Stimulated activated CD8-positive, alpha-beta memory T cell treated with anti-CD3 and anti-CD28 coated beads, Interleukin-4, amount 100 ng/mL, for 1 hour (primary cell): ENCODE results near the gene FHAD1.

Experiments
- DNase-seq, 2 donors: peaks; one replicate each; pipeline ENCODE4 v3.0.0-alpha.2; 2020; ENCODE audit warnings: low read depth in 2 of 2, low spot score in 1 of 2

The FHAD1 gene

DNA sequence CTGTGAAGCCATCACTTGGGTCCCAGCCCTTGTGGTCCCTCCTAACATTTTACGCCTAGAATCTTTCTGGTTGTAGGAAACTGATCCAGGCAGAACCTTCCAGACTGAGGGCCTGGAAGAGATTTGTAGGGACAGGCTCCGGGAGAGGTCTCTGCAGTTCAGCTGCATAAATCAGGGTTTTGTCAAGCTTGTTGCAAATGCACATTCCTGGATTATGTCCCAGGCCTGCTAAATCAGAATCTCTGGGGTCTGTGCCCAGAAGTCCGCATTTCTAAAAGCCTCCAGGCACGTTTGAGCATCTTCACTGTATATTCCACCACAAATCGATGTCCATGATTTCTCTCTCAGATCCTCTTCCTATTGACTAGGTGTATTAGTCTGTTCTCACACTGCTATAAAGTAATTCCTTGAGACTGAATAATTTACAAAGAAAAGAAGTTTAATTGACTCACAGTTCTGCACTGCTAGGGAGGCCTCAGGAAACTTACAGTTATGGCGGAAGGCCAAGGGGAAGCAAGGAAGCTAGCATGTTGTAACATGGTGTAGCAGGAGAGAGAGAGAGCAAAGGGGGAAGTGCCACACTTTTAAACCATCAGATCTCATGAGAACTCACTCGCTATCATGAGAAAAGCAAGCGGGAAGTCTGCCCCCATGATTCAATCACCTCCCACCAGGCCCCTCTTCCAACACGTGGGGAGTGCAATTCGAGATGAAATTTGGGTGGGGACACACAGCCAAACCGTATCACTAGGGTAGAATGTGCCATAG lies 1.2 kb upstream of the FHAD1 start:
- DNase-seq, result no peak

DNA sequence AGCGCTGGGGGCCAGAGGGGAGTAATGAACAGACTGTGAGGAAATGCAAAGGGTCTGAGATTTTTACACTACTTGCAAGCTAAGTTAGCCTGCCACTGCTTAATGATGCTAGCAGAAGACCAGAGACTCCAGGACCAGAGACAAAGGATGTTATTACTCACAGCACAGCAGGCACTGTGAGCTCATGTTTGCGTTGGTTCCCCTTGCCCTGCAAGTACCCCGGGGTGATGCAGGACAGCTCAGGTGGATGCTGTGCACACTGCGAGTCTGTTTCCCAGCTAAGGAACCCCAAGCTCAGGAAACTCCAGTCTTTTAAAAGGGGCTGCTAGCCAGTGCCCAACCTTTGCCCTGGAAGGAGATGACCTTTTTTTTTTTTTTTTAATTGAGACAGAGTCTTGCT lies 1.2 kb downstream of the FHAD1 start:
- no peak for DNase-seq

DNA sequence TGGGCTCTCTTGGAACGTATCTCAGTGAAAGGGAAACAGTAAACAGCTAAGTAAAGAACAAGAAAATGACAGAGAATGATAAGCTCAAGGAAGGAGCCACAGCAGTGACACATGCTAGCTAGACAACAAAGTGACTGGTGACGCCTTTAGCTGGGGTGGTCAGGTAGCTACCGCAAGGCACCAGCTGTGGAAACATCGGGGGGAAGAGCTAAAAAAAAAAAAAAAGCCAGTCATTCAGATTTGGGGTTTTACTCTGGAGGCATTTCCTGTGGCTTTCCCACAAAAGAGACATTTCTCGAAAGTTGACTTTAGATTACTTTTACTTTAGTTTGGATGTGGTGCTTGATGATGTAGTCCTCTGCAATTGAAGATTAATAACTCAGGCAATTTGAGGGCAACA lies 2.1 kb downstream of the FHAD1 start:
- peak in 1 of 2 donors; percentile 28 for DNase-seq

DNA sequence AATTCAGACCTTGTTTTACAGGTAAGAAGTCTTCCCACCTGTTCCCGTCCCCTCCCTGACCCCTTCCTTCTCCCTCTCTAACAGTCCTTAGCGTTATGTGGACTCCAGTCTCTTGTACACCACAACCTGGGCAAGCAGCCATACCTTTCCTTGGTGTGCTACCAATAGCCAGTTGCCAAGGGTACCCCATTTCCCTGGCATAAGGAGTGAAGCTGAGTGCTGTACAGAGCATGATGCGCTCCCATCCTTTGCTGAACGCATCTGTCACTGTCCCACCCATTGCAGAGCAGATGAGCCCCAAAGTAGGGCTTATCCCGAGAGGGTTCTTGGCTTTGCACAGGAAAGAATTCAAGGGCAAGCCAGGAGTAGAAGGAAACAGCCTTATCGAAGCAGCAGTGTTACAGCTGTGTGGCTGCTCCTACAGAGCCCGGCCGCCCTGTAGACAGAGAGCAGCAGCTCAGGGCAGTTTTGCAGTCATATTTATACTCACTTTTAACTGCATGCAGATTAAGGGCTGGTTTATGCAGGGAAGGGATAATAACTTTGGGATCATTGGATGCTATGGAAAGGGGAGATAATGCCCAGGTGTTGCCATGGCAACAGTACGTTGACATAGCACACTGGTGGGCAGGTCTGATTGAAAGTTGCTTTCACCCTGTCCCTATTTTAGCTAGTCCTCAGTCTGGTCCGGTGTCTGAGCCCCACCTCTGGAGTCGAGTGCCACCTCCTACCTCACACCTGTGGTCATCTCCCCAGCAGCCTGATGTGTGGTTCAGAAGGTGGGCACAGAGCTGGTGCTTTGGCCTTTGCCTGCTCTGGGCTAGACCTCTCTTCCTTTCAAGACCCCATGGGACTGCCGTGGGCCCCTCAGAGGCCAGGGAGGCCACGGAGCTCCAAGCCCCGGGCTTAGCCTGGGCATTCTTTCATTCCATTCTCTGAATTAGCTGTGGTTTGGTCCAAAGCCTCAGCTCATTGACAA lies 5.1 kb downstream of the FHAD1 start:
- no peak for DNase-seq

DNA sequence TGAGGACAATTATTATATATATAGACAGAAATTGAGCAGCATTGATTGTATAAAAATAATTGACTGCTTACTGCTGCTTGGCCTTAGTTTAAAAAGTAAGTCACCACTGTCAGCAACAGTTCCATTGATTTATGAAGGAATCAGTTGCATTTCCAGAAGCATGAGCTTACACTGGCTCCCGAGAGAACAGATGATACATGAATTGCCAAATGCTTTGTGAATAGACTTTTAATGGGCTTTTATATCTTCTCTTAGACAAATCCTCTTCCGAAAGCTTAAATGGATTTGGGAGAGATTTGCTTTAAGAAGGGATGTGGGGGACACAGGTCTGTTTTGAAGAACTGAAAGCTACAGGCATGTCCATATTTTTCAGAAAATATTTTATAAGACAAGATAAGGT lies 7.5 kb downstream of the FHAD1 start:
- no peak for DNase-seq

DNA sequence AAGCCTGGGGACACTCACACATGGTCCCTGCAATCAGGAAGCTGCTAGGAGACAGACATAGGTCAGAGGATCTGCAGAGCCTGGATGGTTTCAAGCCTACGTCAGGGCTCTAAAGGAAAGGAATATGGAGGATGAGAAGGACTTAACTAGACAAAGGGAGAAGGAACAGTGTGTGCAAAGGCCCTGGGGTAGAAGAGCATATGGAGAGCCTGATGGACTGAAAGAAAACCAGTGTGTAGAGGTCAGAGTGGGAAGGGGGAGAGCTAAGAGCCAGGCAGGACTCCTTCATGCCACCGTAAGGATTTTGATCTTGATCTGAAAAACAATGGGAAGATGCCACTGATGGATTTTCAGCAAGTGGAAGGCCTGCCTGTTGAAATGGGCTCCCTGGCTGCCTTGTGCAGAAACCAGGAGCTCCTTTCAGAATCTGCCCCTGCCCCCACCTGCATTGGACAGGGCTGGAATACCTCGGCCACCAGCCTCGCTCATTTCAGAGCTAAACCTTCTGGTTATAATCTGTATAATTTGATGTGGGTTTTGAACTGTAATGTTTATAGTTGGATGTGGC lies 8.6 kb downstream of the FHAD1 start:
- no peak for DNase-seq

DNA sequence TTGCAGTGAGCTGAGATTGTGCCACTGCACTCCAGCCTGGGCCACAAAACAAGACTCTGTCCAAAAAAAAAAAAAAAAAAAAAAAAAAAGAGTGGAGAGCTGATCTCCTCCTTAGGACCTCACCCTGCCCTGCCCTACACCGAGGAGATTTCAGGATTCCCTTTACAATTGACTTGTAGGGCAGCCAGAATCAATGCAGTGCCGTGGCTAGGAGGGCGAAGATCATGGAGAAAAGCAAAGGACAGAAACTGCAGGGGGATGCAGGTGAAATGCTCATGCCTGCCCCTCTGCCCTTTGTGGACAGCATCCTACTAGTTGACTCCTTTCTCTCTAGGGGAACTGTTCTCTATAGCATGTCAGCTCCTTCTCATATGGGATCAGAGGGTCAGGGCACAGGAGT lies 9.6 kb downstream of the FHAD1 start:
- no peak for DNase-seq

DNA sequence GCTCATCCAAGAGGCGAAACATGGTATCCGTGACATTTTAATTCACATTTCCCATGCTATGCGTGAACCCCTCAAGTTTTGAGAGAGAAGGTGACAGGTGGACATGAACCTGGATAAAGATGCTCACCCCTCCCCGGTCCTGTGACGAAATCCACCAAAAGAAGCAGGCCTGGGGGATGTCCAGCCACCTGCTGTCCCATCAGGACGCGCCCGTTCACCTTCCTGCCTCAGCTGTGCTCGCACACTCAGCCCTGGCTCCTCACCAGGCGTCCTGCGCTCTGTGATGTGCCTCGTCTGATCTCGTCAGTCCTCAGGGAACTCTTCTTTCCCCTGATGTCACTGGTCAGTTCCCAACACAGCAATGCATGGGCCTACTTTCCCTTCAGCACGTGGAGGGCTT lies 10.3 kb downstream of the FHAD1 start:
- DNase-seq, result no peak

DNA sequence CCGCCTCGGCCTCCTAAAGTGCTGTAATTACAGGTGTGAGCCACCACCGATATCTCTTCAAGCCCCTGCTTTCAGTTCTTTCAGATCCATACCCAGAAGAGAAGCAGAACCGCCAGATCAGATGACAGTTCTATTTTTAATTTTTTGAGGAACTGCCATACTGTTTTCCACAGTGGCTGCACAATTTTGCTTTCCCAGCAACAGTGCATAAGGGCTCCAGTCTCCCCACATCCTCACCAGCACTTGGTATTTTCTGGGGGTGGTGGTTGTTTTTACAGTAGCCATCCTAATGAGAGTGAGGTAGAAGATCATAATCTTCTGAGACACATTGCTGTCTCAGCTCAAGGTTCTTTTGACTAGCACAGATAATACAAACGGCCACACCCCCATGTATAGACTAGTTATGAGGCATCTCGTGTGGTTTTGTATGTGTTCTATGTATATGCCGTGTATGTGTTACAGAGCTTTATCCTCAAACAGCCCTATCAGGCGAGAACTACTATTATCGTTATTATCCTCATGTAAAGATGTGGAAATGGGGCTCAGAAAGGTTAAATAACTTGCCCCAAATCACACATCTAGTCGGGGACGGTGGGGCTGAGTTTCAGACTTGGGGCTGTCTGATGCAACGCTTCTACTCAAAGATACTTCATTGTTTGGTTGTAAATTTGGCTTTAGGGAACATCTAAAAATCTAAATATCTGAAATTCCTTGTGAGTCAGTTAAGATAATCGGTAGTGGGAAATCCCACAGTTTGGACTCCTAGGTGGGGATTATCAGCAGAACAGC lies 12.0 kb downstream of the FHAD1 start:
- no peak for DNase-seq

DNA sequence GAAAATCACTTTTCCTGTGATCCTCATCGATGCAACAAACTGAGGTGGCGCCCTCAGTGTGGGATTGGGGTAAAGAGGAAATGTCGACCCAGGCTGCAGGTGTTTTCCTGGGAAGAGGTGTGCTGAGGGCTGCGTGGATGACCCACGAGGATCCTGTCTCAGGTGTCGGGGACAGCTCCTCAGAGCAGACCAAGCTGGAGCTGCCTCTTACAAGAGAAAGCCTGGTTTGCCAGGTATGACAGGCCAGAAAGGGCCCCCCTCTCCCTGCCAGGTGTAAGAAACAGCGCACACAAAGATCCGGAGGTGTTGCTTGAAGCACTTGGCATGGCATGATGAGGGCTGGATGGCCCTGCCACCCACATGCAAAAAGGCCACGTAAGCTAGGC lies 12.6 kb downstream of the FHAD1 start:
- DNase-seq, result no peak

DNA sequence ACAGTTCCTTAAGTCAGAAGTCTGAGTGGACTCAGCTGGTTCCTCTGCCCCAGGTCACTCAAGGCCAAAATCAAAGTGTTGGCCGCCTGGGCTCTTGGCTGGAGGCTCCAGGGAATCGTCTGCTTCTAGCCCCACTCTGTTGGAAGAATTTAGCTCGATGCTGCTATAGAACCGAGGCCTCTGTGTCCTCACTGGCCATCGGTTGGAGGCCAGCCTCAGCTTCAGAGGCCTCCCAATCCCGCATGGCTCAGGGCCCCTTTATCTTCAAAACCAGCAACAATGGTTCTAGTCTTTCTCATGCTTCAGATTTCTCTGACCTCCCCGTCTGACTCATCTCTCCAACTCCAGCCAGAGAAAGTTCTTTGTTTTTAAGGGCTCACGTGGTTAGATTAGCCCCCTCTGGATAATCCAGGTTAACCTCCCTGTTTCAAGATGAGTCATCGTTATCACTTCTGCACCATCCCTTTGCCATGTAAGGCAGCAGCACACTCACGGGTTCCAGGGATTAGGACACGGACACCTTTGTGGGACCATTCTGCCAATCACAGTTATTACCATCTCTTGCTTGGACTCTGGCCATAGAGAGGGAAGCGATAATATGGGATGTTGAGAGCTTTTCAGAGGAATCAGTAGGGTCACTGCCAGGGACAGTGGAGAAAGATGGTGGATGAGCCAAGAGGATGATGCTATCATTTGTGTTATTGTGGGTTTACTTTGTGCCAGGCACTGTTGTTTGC lies 13.6 kb downstream of the FHAD1 start:
- no peak for DNase-seq

DNA sequence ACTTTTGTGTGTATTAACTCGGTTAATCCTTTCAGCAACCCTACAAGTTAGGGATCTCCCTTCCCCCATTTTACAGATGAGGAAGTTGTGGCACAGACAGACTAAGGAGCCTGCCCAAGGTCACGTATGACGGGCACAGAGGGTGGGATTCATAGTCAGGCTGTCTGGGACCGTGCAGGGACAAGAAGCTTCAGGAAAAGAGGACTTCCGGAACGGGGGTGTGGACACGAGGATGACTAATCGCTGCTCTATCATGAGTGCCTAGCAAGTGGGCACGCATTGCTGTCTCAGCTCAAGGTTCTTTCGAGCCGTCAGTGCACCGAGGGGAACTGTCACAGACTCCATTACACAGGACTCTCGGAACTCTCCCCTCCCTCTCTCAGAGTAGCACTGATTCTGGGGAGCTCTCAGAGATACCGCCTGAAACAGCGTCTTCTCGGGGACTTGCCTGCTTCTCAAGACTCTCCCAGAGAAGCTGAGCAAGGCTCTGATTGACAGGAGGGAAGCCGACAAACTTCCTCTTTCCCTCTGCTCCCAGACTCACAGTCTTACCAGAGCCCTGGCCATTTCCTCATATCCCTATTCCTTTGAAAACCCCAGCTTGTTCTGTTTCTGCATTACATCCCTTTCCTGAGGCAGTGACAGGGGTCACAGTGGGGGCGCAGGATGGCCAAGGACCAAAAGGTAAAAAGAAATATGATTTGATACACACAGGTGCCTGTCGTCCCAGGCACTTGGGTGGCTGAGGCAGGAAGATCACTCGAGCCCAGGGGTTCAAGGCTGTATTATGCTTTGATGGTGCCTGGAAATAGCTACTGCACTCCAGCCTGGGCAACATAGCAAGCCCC lies 14.4 kb downstream of the FHAD1 start:
- no peak for DNase-seq

DNA sequence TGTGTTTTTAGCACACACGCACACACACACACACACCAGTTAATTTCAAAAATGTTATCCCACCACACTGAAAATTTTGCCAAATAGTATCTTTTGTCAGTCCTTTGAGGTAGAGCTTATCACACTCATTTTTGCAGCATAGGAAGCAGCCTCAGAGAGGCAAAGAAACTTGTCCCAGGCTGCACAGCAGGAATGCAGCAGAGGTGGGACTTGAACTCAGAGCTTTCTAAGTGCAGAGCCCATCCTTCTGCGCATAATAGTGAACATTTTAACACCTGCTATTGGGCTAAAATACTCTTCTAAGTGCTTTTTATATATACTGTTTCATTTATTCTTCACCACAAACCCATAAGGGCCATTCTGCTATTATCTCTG lies 15.0 kb downstream of the FHAD1 start:
- DNase-seq, result no peak

DNA sequence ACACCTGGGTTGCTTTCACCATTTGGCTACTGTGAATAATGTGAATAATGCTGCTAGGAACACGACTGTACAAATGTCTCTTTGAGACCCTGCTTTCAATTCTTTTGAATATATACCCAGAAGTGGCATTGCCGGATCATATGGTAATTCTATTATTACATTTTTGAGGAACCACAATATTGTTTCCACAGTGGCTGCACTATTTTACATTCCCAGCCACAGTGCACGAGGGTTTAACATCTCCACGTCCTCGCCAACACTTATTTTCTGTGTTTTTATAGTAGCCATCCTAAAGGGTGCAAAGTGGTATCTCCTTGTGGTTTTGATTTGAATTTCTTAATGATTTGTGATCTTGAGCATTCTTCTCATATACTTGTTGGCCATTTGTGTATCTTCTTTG lies 15.7 kb downstream of the FHAD1 start:
- DNase-seq, result no peak

DNA sequence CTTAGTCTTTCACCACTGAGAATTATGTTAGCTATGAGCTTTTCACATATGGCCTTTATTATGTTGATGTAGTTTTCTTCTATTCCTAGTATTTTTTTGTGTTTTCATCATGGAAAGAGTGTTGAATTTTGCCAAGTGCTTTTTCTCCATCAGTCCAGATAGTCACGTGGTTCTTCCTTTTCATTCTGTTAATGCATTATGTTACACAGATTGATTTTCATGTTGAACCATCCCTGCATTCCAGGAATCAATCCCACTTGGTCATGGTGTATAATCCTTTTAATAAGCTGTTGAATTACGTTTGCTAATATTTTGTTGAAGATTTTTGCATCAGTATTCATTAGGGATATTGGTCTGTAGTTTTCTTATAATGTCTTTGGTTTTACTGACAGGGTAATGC lies 17.7 kb downstream of the FHAD1 start:
- no peak for DNase-seq

DNA sequence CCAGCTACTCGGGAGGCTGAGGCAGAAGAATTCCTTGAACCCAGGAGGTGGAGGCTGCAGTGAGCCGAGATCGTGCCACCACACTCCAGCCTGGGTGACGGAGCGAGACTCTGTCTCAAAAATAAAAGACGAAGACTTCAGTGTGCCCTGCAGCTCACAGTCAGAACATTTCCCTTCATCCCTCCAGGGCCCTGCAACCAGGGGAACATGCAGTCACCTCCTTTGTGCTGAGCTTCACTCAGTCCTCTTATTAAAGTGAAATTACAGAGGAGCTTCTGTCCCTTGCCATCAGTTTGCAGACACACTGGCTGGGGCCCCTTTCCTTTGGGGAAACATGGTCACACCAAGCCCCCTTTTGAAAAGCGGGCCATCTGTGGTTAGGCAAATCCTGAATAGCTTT lies 24.2 kb downstream of the FHAD1 start:
- DNase-seq, result no peak

DNA sequence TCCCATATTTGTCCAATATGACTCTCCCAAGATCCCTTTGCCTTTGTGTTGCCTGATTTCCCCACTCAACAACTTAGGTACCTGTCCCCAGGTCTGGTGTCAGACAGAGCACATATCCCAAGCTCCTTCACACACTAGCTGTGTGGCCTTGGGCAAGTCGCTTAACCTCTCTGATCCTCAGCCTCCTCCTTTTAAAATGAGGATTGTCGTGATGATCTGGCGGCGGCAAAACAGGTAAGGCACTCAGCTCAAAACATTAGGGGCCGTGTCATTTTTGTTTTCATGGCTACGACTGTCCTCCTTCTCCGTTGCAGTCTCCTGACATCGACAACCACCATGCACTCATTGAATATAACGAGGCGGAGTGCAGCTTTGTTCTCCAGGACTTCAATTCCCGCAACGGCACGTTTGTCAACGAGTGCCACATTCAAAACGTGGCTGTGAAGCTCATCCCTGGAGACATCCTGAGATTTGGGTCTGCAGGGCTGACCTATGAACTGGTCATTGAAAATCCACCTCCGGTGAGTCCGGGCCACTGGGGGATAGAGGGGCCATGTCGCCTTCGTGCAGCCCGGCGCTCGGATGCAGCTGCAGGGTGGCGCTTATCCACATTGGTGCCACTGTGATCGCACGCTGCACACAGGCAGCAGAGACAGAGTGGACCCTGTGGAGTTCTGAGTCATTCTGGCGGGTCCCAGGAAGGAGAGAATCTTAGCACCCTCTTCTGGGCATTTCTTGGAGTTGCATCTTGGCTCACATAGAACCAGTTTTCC lies 25.2 kb downstream of the FHAD1 start:
- DNase-seq, result no peak

DNA sequence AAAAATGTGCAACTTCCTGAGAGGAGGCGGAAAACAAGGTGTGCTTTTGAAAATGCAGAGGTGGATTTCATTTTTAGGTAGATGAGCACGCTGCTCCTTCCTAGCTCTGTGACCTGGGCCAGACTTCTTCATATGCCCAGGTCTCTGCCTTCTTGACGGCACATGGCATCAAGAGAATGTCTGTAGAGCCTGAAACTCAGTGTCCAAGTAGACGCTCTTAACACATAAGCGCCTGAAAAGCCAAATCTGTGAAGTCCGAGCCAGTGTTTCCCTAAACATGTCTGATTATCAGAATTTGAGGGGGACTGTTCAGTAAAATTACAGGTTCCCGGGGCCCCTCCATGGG lies 25.7 kb downstream of the FHAD1 start:
- no peak for DNase-seq

DNA sequence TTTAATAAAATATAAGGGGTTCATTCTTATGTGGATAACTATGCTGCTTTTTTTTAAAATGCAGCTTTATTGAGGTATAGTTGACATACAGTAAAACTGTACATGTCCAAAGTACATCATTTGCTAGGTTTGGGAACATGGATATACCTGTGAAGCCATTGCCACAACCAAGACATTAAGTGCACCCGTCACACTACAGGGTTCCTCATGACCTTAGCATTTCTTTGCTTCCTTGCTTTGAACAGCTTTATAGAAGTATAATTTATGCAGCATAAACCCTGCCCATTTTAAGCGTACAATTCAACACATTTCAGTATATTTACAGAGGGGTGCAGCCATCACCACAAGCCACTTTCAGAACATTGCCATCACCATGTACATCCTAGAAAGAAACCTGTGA lies 26.3 kb downstream of the FHAD1 start:
- DNase-seq, result no peak
